GM23338 (cell line): ENCODE data around the gene IL9. TPM values are rescaled to one million over a fixed set of nuclear protein-coding genes. Genes with fewer than 3 reads are reported as not detected.

Experiments used
- ATAC-seq: fragments of 200-7000 bp; cut with Tn5 transposase; 3 replicates; pipeline ENCODE4 v1.9.1; 2020
- DNase-seq: peaks from one replicate; pipeline ENCODE4 v3.0.0-alpha.2; 2015; ENCODE audit warnings: low spot score
- H2AFZ ChIP-seq: fragments of 200-600 bp; sonication (generic); 2 replicates; pipeline ENCODE4 v1.8.0; 2016; ENCODE audit warnings: antibody characterized with exemption, mild to moderate bottlenecking, moderate library complexity
- H3F3A ChIP-seq: fragments of 200-600 bp; sonication (generic); replicated peaks from 2 replicates; pipeline ENCODE4 v1.8.0; 2017; ENCODE audit warnings: antibody characterized with exemption, mixed run types, low read depth
- H3K27ac ChIP-seq: fragments of 200-600 bp; sonication (generic); 2 replicates; pipeline ENCODE4 v1.6.1; 2016; ENCODE audit warnings: low read depth
- H3K27me3 ChIP-seq: fragments of 200-600 bp; sonication (generic); 2 replicates; pipeline ENCODE4 v1.8.0; 2016; ENCODE audit warnings: mild to moderate bottlenecking, mixed run types, moderate library complexity; ENCODE audit not compliant: insufficient read depth
- H3K36me3 ChIP-seq: fragments of 200-600 bp; sonication (generic); 2 replicates; pipeline ENCODE4 v1.8.0; 2016; ENCODE audit warnings: mild to moderate bottlenecking; ENCODE audit not compliant: insufficient read depth
- H3K4me1 ChIP-seq: fragments of 200-600 bp; sonication (generic); 2 replicates; pipeline ENCODE4 v1.8.0; 2016; ENCODE audit warnings: mild to moderate bottlenecking, moderate library complexity; ENCODE audit not compliant: insufficient read depth
- H3K4me2 ChIP-seq: fragments of 200-600 bp; sonication (generic); 2 replicates; pipeline ENCODE4 v1.7.1; 2017; ENCODE audit warnings: mixed run types
- H3K4me3 ChIP-seq: fragments of 200-600 bp; sonication (generic); 2 replicates; pipeline ENCODE4 v1.6.1; 2016; ENCODE audit warnings: mixed run types
- H3K79me2 ChIP-seq: fragments of 200-600 bp; sonication (generic); replicated peaks from 2 replicates; pipeline ENCODE4 v1.8.0; 2017; ENCODE audit warnings: mild to moderate bottlenecking; ENCODE audit not compliant: insufficient read depth
- H3K9me2 ChIP-seq: fragments of 200-600 bp; sonication (generic); 2 replicates; pipeline ENCODE4 v1.8.0; 2017; ENCODE audit not compliant: insufficient read depth
- H4K20me1 ChIP-seq: fragments of 200-600 bp; sonication (generic); replicated peaks from 2 replicates; pipeline ENCODE4 v1.8.0; 2017; ENCODE audit warnings: mild to moderate bottlenecking; ENCODE audit not compliant: insufficient read depth
- H3K27ac Mint-ChIP-seq: 2 replicates; pipeline ENCODE4 v1.8.0; 2020; ENCODE audit warnings: inconsistent platforms, mild to moderate bottlenecking, moderate library complexity, mixed read lengths
- H3K27me3 Mint-ChIP-seq: 3 replicates; pipeline ENCODE4 v1.8.0; 2022; ENCODE audit warnings: low read depth, mild to moderate bottlenecking, moderate library complexity, mixed read lengths, inconsistent platforms; ENCODE audit not compliant: insufficient read depth, poor library complexity
- H3K36me3 Mint-ChIP-seq: 3 replicates; pipeline ENCODE4 v1.8.0; 2021; ENCODE audit warnings: low read depth, mild to moderate bottlenecking, inconsistent platforms, moderate library complexity, mixed read lengths
- H3K4me1 Mint-ChIP-seq: 3 replicates; pipeline ENCODE4 v1.8.0; 2020; ENCODE audit warnings: mild to moderate bottlenecking, inconsistent platforms, mixed read lengths
- H3K4me3 Mint-ChIP-seq: 3 replicates; pipeline ENCODE4 v1.8.0; 2021; ENCODE audit warnings: moderate library complexity, mild to moderate bottlenecking, inconsistent platforms, mixed read lengths
- H3K9me3 Mint-ChIP-seq: 3 replicates; pipeline ENCODE4 v1.8.0; 2020; ENCODE audit warnings: moderate library complexity, mild to moderate bottlenecking, inconsistent platforms, mixed read lengths
- CREB1 ChIP-seq: fragments of 250-450 bp; sonication (Bioruptor Pico); IDR thresholded peaks from 2 replicates; pipeline ENCODE4 v1.5.0; 2020; ENCODE audit warnings: low read depth, mild to moderate bottlenecking, moderate library complexity
- ETS1 ChIP-seq: IDR thresholded peaks from 2 replicates; pipeline ENCODE4 v1.6.1; 2016; ENCODE audit warnings: antibody characterized with exemption
- ZNF331 ChIP-seq: fragments of 250-450 bp; sonication (Bioruptor Pico); IDR thresholded peaks from 2 replicates; pipeline ENCODE4 v1.5.0; 2020; ENCODE audit warnings: low read depth, mild to moderate bottlenecking, moderate library complexity
- ZNF462 ChIP-seq: fragments of 250-450 bp; sonication (Bioruptor Pico); IDR thresholded peaks from 2 replicates; pipeline ENCODE4 v1.5.0; 2020; ENCODE audit warnings: mild to moderate bottlenecking, moderate library complexity
- polyA plus RNA-seq: library from polyadenylated mRNA; unstranded; fragments of >200 nt; fragmentation: Nextera tagmentation; extraction: Ambion mirVana; gene quantifications from 2 replicates; pipeline ENCODE4 v1.2.1, GENCODE V29; 2016
- total RNA-seq: library from RNA; depleted of rRNA; stranded (reverse); fragments of >200 nt; shearing (Covaris generic); gene quantifications from 2 replicates; pipeline ENCODE4 v1.2.3, GENCODE V29; 2014

IL9 gene
- total and polyA plus RNA-seq, 2 experiments from 2014 or later: not detected

- TF ChIP-seq ZNF462 (no peak), ZNF331 (CRISPR knock-in tag) (no peak), ETS1 (no peak)
These were observed 15.4 kb downstream of the IL9 start (continued) for GRCh38 chr5:135880278-135880677.

GRCh38 chr5:135879591-135879990, 16.1 kb downstream of the IL9 start:
- ATAC-seq (no peak), DNase-seq (no peak)
- no peak overlapping the region for H3K4me2 ChIP-seq
- Mint-ChIP-seq H3K4me3 (no peak overlapping the region), H3K27ac (no peak overlapping the region), H3K9me3 (no peaks in the 10 kb centered on the region; the same call in 2 of the 3 replicates), H3K36me3 (no peaks in the 10 kb centered on the region), H3K4me1 (peaks cover 16% of the 10 kb centered on the region; the same call in 2 of the 3 replicates), H3K27me3 (peaks cover 7% of the 10 kb centered on the region)
- H3K36me3 ChIP-seq: no peaks in the 10 kb centered on the region
- H3K9me2 ChIP-seq: no peaks in the 10 kb centered on the region
- H2AFZ ChIP-seq: no peak overlapping the region
- H3K4me3 ChIP-seq: no peak overlapping the region
- H3K4me1 ChIP-seq: 0 out of 2 replicates have a peak, but pooled peaks cover 5% of the 10 kb centered on the region
- no peaks in the 10 kb centered on the region for H3K79me2 ChIP-seq
- TF ChIP-seq CREB1 (CRISPR knock-in tag): no peak
- no peaks in the 10 kb centered on the region for H3F3A ChIP-seq
- H4K20me1 ChIP-seq: no peaks in the 10 kb centered on the region
- H3K27ac ChIP-seq: no peak overlapping the region
- no peaks in the 10 kb centered on the region for H3K27me3 ChIP-seq
